ENCODE results near the gene GPRIN2.

The GPRIN2 gene

GRCh38 chr10:46547541-46548497 is 8.6 kb downstream of the GPRIN2 start:
- no peak for DNase-seq

- no peak for DNase-seq
Observed at GRCh38 chr10:46546591-46547540, 9.6 kb downstream of the GPRIN2 start.

GRCh38 chr10:46545861-46546590 is 10.4 kb downstream of the GPRIN2 start:
- DNase-seq, result no peak

- DNase-seq, result peak; percentile 15
Observed at GRCh38 chr10:46544989-46545791, 11.3 kb downstream of the GPRIN2 start.

- DNase-seq, result peak; percentile 10
Observed at GRCh38 chr10:46543466-46544377, 12.7 kb downstream of the GPRIN2 start.

DNA sequence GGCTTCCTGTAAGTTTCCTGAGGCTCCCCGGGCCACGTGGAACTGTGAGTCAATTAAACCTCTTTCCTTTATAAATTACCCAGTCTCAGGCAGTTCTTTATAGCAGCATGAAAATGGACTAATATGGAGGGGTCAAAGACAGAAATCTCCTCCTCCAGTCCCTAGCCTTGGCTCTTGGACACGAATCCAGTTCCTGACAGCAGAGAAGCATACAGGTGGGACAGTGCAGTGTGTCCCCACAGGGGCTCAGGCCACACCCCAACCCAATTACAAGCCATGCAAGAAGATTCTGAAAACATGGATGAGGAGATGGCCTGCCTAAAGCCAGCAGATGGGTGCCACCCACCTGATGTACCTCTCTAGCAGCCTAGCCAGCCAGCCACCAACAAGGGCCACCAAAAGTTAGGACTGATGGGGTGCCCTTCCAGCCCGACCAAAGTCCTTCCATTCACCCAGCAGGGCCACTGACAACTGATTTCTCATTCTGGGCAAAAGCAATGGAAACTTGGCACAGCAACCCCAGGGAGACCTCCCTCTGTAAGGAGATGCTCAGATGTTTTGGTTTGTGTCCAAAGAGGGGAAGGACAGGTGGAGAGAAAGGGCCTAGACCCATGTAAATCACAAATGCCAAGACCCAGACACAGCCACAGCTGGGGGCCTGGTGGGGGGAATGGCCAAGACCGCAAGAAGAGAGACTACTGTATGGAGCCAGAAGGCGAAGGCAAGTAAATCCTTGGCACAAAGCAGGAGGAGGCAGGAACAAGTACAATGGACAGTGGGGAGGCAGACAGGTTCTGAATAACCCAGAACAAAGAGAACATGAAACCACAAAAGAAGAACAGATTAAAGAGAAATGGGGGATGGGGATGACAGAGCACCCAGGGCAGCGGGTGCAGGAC is 13.6 kb downstream of the GPRIN2 start:
- peak; percentile 13 for DNase-seq

- DNase-seq, result peak; percentile 5
Observed at GRCh38 chr10:46541735-46542566, 14.5 kb downstream of the GPRIN2 start.

- peak; percentile 17 for DNase-seq
Observed at GRCh38 chr10:46541017-46541661, 15.3 kb downstream of the GPRIN2 start.

- peak; percentile 14 for DNase-seq
Observed at GRCh38 chr10:46540412-46541016, 15.9 kb downstream of the GPRIN2 start.

GRCh38 chr10:46539596-46540411 is 16.7 kb downstream of the GPRIN2 start:
- DNase-seq, result no peak

- DNase-seq, result no peak
Observed at GRCh38 chr10:46538717-46539426, 17.6 kb downstream of the GPRIN2 start.

GRCh38 chr10:46538155-46538554 is 18.3 kb downstream of the GPRIN2 start:
- DNase-seq, result no peak

DNA sequence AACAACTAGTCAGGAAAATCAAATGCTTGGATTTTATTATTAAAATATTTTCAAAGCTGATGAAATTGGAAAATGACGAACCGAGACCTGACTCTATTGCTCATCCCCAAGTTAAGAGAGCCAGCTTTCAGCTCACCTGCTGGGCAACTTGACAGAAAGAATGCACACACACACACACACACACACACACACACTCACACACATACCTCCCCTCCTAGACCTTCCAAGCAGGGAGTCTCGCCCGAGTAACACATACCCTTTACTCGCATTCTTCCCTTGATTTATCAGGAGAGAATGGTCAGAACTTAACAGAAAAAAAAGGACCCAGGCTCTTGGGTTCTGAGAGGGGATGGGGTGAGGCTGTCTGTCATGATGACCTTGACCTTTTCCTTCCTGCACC is 19.1 kb downstream of the GPRIN2 start:
- no peak for DNase-seq

DNA sequence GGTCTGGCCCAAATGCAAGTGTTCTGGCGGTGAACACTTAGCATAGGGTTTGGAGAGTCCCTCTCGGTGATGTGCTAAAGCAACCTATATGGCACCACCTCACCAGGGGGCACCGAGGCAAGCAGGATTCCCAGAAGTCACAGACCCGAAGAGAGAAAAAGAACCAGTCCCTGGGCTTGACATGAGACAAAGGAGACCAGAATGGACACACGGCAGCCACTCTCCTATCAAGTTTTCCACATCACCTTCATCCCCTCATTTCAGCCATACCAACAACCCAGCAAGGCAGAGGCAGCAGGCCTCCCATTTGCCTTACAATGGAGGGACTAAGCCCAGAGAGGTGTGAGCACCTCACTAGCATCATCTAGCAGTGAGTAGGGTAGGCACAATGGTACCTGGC is 19.7 kb downstream of the GPRIN2 start:
- peak; percentile 8 for DNase-seq

- DNase-seq, result peak; percentile 13
Observed at GRCh38 chr10:46536171-46536570, 20.3 kb downstream of the GPRIN2 start.
